H9 (cell line): ENCODE results near the gene SEMA5A. TPM values are rescaled to one million over a fixed set of nuclear protein-coding genes. Genes with fewer than 3 reads are reported as not detected.

ENCODE experiments used
- DNase-seq: peaks from one replicate; pipeline ENCODE4 v3.0.0-alpha.2; 2017
- H2AFZ ChIP-seq: one replicate; pipeline ENCODE4 v1.6.1; 2013; ENCODE audit warnings: mild to moderate bottlenecking, low read length, control low read depth, moderate library complexity
- H2AK5ac ChIP-seq: 2 replicates; pipeline ENCODE4 v1.6.1; 2013; ENCODE audit warnings: low read length, control low read depth, mixed read lengths; ENCODE audit not compliant: insufficient read length
- H2BK120ac ChIP-seq: one replicate; pipeline ENCODE4 v1.6.1; 2013; ENCODE audit warnings: low read depth, mild to moderate bottlenecking, low read length, control low read depth, inconsistent platforms; ENCODE audit not compliant: poor library complexity, severe bottlenecking
- H2BK12ac ChIP-seq: 2 replicates; pipeline ENCODE4 v1.6.1; 2013; ENCODE audit warnings: low read length, control low read depth, mixed read lengths, low read depth; ENCODE audit not compliant: insufficient read length
- H2BK15ac ChIP-seq: 2 replicates; pipeline ENCODE4 v1.6.1; 2013; ENCODE audit warnings: low read depth, low read length, control low read depth
- H2BK20ac ChIP-seq: one replicate; pipeline ENCODE4 v1.6.1; 2013; ENCODE audit warnings: low read depth, mild to moderate bottlenecking, low read length, control low read depth, inconsistent platforms; ENCODE audit not compliant: poor library complexity, severe bottlenecking
- H2BK5ac ChIP-seq: 2 replicates; pipeline ENCODE4 v1.6.1; 2013; ENCODE audit warnings: low read length, control low read depth, mixed read lengths; ENCODE audit not compliant: insufficient read length
- H3K14ac ChIP-seq: 2 replicates; pipeline ENCODE4 v1.6.1; 2013; ENCODE audit warnings: low read length, control low read depth; ENCODE audit not compliant: insufficient read depth
- H3K18ac ChIP-seq: 2 replicates; pipeline ENCODE4 v1.6.1; 2013; ENCODE audit warnings: low read depth, mild to moderate bottlenecking, mixed read lengths, low read length, control low read depth; ENCODE audit not compliant: insufficient read length
- H3K23ac ChIP-seq: 2 replicates; pipeline ENCODE4 v1.6.1; 2013; ENCODE audit warnings: low read length, control low read depth, mixed read lengths, low read depth; ENCODE audit not compliant: insufficient read length
- H3K23me2 ChIP-seq: 2 replicates; pipeline ENCODE4 v1.6.1; 2013; ENCODE audit warnings: low read depth, mild to moderate bottlenecking, mixed read lengths, low read length, control low read depth; ENCODE audit not compliant: insufficient read length, poor library complexity, severe bottlenecking
- H3K27ac ChIP-seq: 2 replicates; pipeline ENCODE4 v1.5.1; 2013; ENCODE audit warnings: low read length, control low read depth, mixed read lengths, low read depth; ENCODE audit not compliant: insufficient read length
- H3K27me3 ChIP-seq: 2 replicates; pipeline ENCODE4 v1.6.1; 2013; ENCODE audit warnings: low read length, control low read depth, inconsistent platforms; ENCODE audit not compliant: insufficient read depth
- H3K4ac ChIP-seq: 2 replicates; pipeline ENCODE4 v1.6.1; 2013; ENCODE audit warnings: low read depth, mild to moderate bottlenecking, control low read depth, inconsistent platforms, low read length, moderate library complexity
- H3K4me1 ChIP-seq: 2 replicates; pipeline ENCODE4 v1.6.1; 2013; ENCODE audit warnings: low read length, control low read depth, inconsistent platforms; ENCODE audit not compliant: insufficient read depth
- H3K4me2 ChIP-seq: 2 replicates; pipeline ENCODE4 v1.6.1; 2013; ENCODE audit warnings: low read length, control low read depth, mixed read lengths; ENCODE audit not compliant: insufficient read length, insufficient read depth
- H3K56ac ChIP-seq: 2 replicates; pipeline ENCODE4 v1.6.1; 2013; ENCODE audit warnings: low read depth, mild to moderate bottlenecking, mixed read lengths, low read length, control low read depth; ENCODE audit not compliant: insufficient read length
- H3K79me1 ChIP-seq: 2 replicates; pipeline ENCODE4 v1.6.1; 2013; ENCODE audit warnings: low read depth, mild to moderate bottlenecking, moderate library complexity, low read length, control low read depth, inconsistent platforms; ENCODE audit not compliant: insufficient read depth, poor library complexity, severe bottlenecking
- H3K79me2 ChIP-seq: 2 replicates; pipeline ENCODE4 v1.6.1; 2013; ENCODE audit warnings: low read length, control low read depth, inconsistent platforms; ENCODE audit not compliant: insufficient read depth
- H3K9ac ChIP-seq: 2 replicates; pipeline ENCODE4 v1.6.1; 2013; ENCODE audit warnings: low read length, control low read depth, mixed read lengths; ENCODE audit not compliant: insufficient read length; ENCODE audit errors: extremely low read depth
- H3K9me3 ChIP-seq: one replicate; pipeline ENCODE4 v1.6.1; 2013; ENCODE audit warnings: low read depth, low read length, inconsistent platforms; ENCODE audit not compliant: control insufficient read depth
- H3T11ph ChIP-seq: one replicate; pipeline ENCODE4 v1.6.1; 2013; ENCODE audit warnings: mild to moderate bottlenecking, low read length, control low read depth, inconsistent platforms
- H4K20me1 ChIP-seq: one replicate; pipeline ENCODE4 v1.6.1; 2013; ENCODE audit not compliant: control insufficient read depth, insufficient read length, insufficient read depth
- H4K5ac ChIP-seq: 2 replicates; pipeline ENCODE4 v1.6.1; 2013; ENCODE audit warnings: low read depth, mild to moderate bottlenecking, mixed read lengths, low read length, control low read depth; ENCODE audit not compliant: insufficient read length
- H4K8ac ChIP-seq: replicated peaks from 2 replicates; pipeline ENCODE4 v1.6.1; 2013; ENCODE audit warnings: low read length, control low read depth, mixed read lengths, low read depth; ENCODE audit not compliant: insufficient read length
- H4K91ac ChIP-seq: 2 replicates; pipeline ENCODE4 v1.6.1; 2013; ENCODE audit warnings: low read depth, mild to moderate bottlenecking, moderate library complexity, mixed read lengths, low read length, control low read depth; ENCODE audit not compliant: insufficient read length
- H3K27ac Mint-ChIP-seq, 3 experiments: 2 replicates in 2 of 3; 3 replicates in 1 of 3; pipeline ENCODE4 v1.8.0; 2020 to 2021; ENCODE audit warnings: mixed read lengths in 3 of 3, mild to moderate bottlenecking in 1 of 3, moderate library complexity in 1 of 3
- H3K27me3 Mint-ChIP-seq: 2 replicates; pipeline ENCODE4 v1.8.0; 2021; ENCODE audit warnings: low read depth, mild to moderate bottlenecking, moderate library complexity, mixed read lengths
- H3K36me3 Mint-ChIP-seq, 3 experiments: 2 replicates in 2 of 3; 3 replicates in 1 of 3; pipeline ENCODE4 v1.8.0; 2020 to 2021; ENCODE audit warnings: low read depth in 3 of 3, mixed read lengths in 3 of 3; ENCODE audit not compliant: insufficient read depth in 1 of 3
- H3K4me1 Mint-ChIP-seq, 2 experiments: 2 replicates each; pipeline ENCODE4 v1.8.0; 2020; ENCODE audit warnings: mixed read lengths in 2 of 2
- H3K4me3 Mint-ChIP-seq, 2 experiments: 2 replicates in 1 of 2; 3 replicates in 1 of 2; pipeline ENCODE4 v1.8.0; 2020 to 2021; ENCODE audit warnings: mild to moderate bottlenecking in 2 of 2, mixed read lengths in 2 of 2, moderate library complexity in 1 of 2
- H3K9me3 Mint-ChIP-seq, 2 experiments: 2 replicates in 1 of 2; 3 replicates in 1 of 2; pipeline ENCODE4 v1.8.0; 2020; ENCODE audit warnings: mild to moderate bottlenecking in 2 of 2, mixed read lengths in 2 of 2, moderate library complexity in 1 of 2
- CTCF ChIP-seq: fragments of 200-600 bp; sonication (generic); conservative IDR thresholded peaks from 3 replicates; pipeline ENCODE4 v1.8.0; 2021; ENCODE audit warnings: antibody characterized with exemption, mild to moderate bottlenecking
- WGBS: extraction: QIAGEN DNeasy Blood & Tissue Kit; methylation state at CpG from one replicate; pipeline ENCODE4 v1.1.7; 2013; ENCODE audit warnings: missing lambda C conversion rate, low lambda C conversion rate, mixed read lengths; ENCODE audit not compliant: insufficient read length; ENCODE audit errors: extremely low coverage; 5-methylcytosine and 5-hydroxymethylcytosine counted together
- total RNA-seq: library from RNA; stranded (reverse); gene quantifications from 2 replicates; pipeline ENCODE4 v1.2.1, GENCODE V29; 2021

SEMA5A gene
- total RNA-seq, 1 experiment from 2014 or later: 4.3 TPM

- H4K20me1 ChIP-seq: no peaks in the 10 kb centered on the region
- no peak overlapping the region for H3K4me3 Mint-ChIP-seq
- no peaks in the 10 kb centered on the region for H3K36me3 Mint-ChIP-seq
- no peak overlapping the region for H4K5ac ChIP-seq
- H3K9me3 ChIP-seq: no peaks in the 10 kb centered on the region
- H2BK120ac ChIP-seq: no peak overlapping the region
- peaks cover 6% of the 10 kb centered on the region for H3K23me2 ChIP-seq
- no peak overlapping the region for H2BK12ac ChIP-seq
- H3K4ac ChIP-seq: no peak overlapping the region
- no peak overlapping the region for H2AK5ac ChIP-seq
- no peak overlapping the region for H3K18ac ChIP-seq
- peaks cover 5 to 7% of the 10 kb centered on the region in 2 experiments for H3K4me1 Mint-ChIP-seq
- no peak overlapping the region for H2AFZ ChIP-seq
- WGBS: no CpG with 5 or more reads among the region's 7 CpGs
- no peak overlapping the region for H2BK15ac ChIP-seq
- no peaks in the 10 kb centered on the region for H3K79me2 ChIP-seq
- no peak overlapping the region for H3K4me2 ChIP-seq
- no peak overlapping the region for H3K56ac ChIP-seq
- no peak overlapping the region for H2BK20ac ChIP-seq
- no peak for DNase-seq
- peaks cover 6% of the 10 kb centered on the region for H3K27me3 Mint-ChIP-seq
- no peak overlapping the region for H3K27ac Mint-ChIP-seq
- no peaks in the 10 kb centered on the region for H3K79me1 ChIP-seq
- H3T11ph ChIP-seq: no peak overlapping the region
- H3K27me3 ChIP-seq: no peaks in the 10 kb centered on the region
- no peak overlapping the region for H2BK5ac ChIP-seq
- no peak overlapping the region for H3K14ac ChIP-seq
- no peak overlapping the region for H3K9ac ChIP-seq
- H4K91ac ChIP-seq: no peak overlapping the region
- H3K23ac ChIP-seq: no peak overlapping the region
- H4K8ac ChIP-seq: no peak overlapping the region
- H3K27ac ChIP-seq: no peak overlapping the region
- no peak for TF ChIP-seq CTCF
- H3K9me3 Mint-ChIP-seq: no peaks in the 10 kb centered on the region
- no peaks in the 10 kb centered on the region for H3K4me1 ChIP-seq
These were observed 5.1 kb downstream of the SEMA5A start for GRCh38 chr5:9540791-9541190.
